Measurements from ENCODE around the gene SFTPB.

Gene SFTPB

GRCh38 chr2:85692039-85692645, 24.1 kb upstream of the SFTPB start:
- Histone ChIP-seq H3K9ac (ENCODE audit: low read length) (no peak overlapping the region), H3K4me1 (ENCODE audit: control insufficient read depth, insufficient read depth, low read length) (peaks cover 4% of the 10 kb centered on the region; the same call in 1 of the 2 replicates), H3K4me3 (ENCODE audit: low read depth, low read length) (no peak overlapping the region), H3K27me3 (ENCODE audit: control insufficient read depth, insufficient read depth, low read length) (no peaks in the 10 kb centered on the region), H3K9me3 (ENCODE audit: control insufficient read depth, insufficient read depth, low read depth, low read length) (no peaks in the 10 kb centered on the region), H3K27ac (ENCODE audit: low read depth, low read length) (no peak overlapping the region), H3K36me3 (ENCODE audit: control insufficient read depth, insufficient read depth, low read length) (no peaks in the 10 kb centered on the region)

GRCh38 chr2:85690932-85691331, 22.9 kb upstream of the SFTPB start:
- H3K9me3 ChIP-seq (ENCODE audit: control insufficient read depth, insufficient read depth, low read depth, low read length): no peaks in the 10 kb centered on the region
- H3K27ac ChIP-seq (ENCODE audit: low read depth, low read length): no peak overlapping the region
- H3K36me3 ChIP-seq (ENCODE audit: control insufficient read depth, insufficient read depth, low read length): no peaks in the 10 kb centered on the region
- no peak overlapping the region for H3K9ac ChIP-seq (ENCODE audit: low read length)
- no peaks in the 10 kb centered on the region for H3K27me3 ChIP-seq (ENCODE audit: control insufficient read depth, insufficient read depth, low read length)
- no peak overlapping the region for H3K4me3 ChIP-seq (ENCODE audit: low read depth, low read length)
- peaks cover 4% of the 10 kb centered on the region; the same call in 1 of the 2 replicates for H3K4me1 ChIP-seq (ENCODE audit: control insufficient read depth, insufficient read depth, low read length)

- Histone ChIP-seq H3K9me3 (ENCODE audit: control insufficient read depth, insufficient read depth, low read depth, low read length) (no peaks in the 10 kb centered on the region), H3K4me1 (ENCODE audit: control insufficient read depth, insufficient read depth, low read length) (no peaks in the 10 kb centered on the region; the same call in 1 of the 2 replicates), H3K9ac (ENCODE audit: low read length) (no peak overlapping the region), H3K36me3 (ENCODE audit: control insufficient read depth, insufficient read depth, low read length) (no peaks in the 10 kb centered on the region), H3K27ac (ENCODE audit: low read depth, low read length) (no peak overlapping the region), H3K27me3 (ENCODE audit: control insufficient read depth, insufficient read depth, low read length) (no peaks in the 10 kb centered on the region), H3K4me3 (ENCODE audit: low read depth, low read length) (no peak overlapping the region)
These were observed 16.8 kb upstream of the SFTPB start for GRCh38 chr2:85684806-85685205.

GRCh38 chr2:85684380-85684779, 16.4 kb upstream of the SFTPB start:
- Histone ChIP-seq H3K36me3 (ENCODE audit: control insufficient read depth, insufficient read depth, low read length) (no peaks in the 10 kb centered on the region), H3K9ac (ENCODE audit: low read length) (no peak overlapping the region), H3K27ac (ENCODE audit: low read depth, low read length) (no peak overlapping the region)

GRCh38 chr2:85682378-85682777, 14.4 kb upstream of the SFTPB start:
- no peak overlapping the region for H3K9ac ChIP-seq (ENCODE audit: low read length)
- no peaks in the 10 kb centered on the region for H3K9me3 ChIP-seq (ENCODE audit: control insufficient read depth, insufficient read depth, low read depth, low read length)
- no peaks in the 10 kb centered on the region for H3K36me3 ChIP-seq (ENCODE audit: control insufficient read depth, insufficient read depth, low read length)
- no peak overlapping the region for H3K27ac ChIP-seq (ENCODE audit: low read depth, low read length)
- peaks cover 3% of the 10 kb centered on the region; the same call in 1 of the 2 replicates for H3K27me3 ChIP-seq (ENCODE audit: control insufficient read depth, insufficient read depth, low read length)
- H3K4me1 ChIP-seq (ENCODE audit: control insufficient read depth, insufficient read depth, low read length): peaks cover 6% of the 10 kb centered on the region
- H3K4me3 ChIP-seq (ENCODE audit: low read depth, low read length): no peak overlapping the region

More at GRCh38 chr2:85684380-85684779, 16.4 kb upstream of the SFTPB start:
- Histone ChIP-seq H3K9me3 (ENCODE audit: control insufficient read depth, insufficient read depth, low read depth, low read length) (no peaks in the 10 kb centered on the region), H3K4me1 (ENCODE audit: control insufficient read depth, insufficient read depth, low read length) (no peaks in the 10 kb centered on the region; the same call in 1 of the 2 replicates), H3K4me3 (ENCODE audit: low read depth, low read length) (no peak overlapping the region), H3K27me3 (ENCODE audit: control insufficient read depth, insufficient read depth, low read length) (peaks cover 1% of the 10 kb centered on the region; the same call in 1 of the 2 replicates)

GRCh38 chr2:85681776-85682175, 13.8 kb upstream of the SFTPB start:
- Histone ChIP-seq H3K4me1 (ENCODE audit: control insufficient read depth, insufficient read depth, low read length) (peaks cover 6% of the 10 kb centered on the region), H3K4me3 (ENCODE audit: low read depth, low read length) (no peak overlapping the region), H3K9me3 (ENCODE audit: control insufficient read depth, insufficient read depth, low read depth, low read length) (no peaks in the 10 kb centered on the region), H3K27me3 (ENCODE audit: control insufficient read depth, insufficient read depth, low read length) (peaks cover 3% of the 10 kb centered on the region; the same call in 1 of the 2 replicates), H3K9ac (ENCODE audit: low read length) (no peak overlapping the region), H3K36me3 (ENCODE audit: control insufficient read depth, insufficient read depth, low read length) (no peaks in the 10 kb centered on the region), H3K27ac (ENCODE audit: low read depth, low read length) (no peak overlapping the region)

- H3K27me3 ChIP-seq (ENCODE audit: control insufficient read depth, insufficient read depth, low read length): peaks cover 3% of the 10 kb centered on the region; the same call in 1 of the 2 replicates
- H3K9me3 ChIP-seq (ENCODE audit: control insufficient read depth, insufficient read depth, low read depth, low read length): no peaks in the 10 kb centered on the region
- no peak overlapping the region for H3K27ac ChIP-seq (ENCODE audit: low read depth, low read length)
- no peak overlapping the region for H3K9ac ChIP-seq (ENCODE audit: low read length)
- H3K4me1 ChIP-seq (ENCODE audit: control insufficient read depth, insufficient read depth, low read length): peaks cover 6% of the 10 kb centered on the region
- no peaks in the 10 kb centered on the region for H3K36me3 ChIP-seq (ENCODE audit: control insufficient read depth, insufficient read depth, low read length)
- H3K4me3 ChIP-seq (ENCODE audit: low read depth, low read length): no peak overlapping the region
These were observed 13.4 kb upstream of the SFTPB start for GRCh38 chr2:85681372-85681763.

GRCh38 chr2:85680707-85681371, 12.8 kb upstream of the SFTPB start:
- H3K36me3 ChIP-seq (ENCODE audit: control insufficient read depth, insufficient read depth, low read length): no peaks in the 10 kb centered on the region
- H3K9me3 ChIP-seq (ENCODE audit: control insufficient read depth, insufficient read depth, low read depth, low read length): no peaks in the 10 kb centered on the region
- peaks cover 3% of the 10 kb centered on the region; the same call in 1 of the 2 replicates for H3K27me3 ChIP-seq (ENCODE audit: control insufficient read depth, insufficient read depth, low read length)
- no peak overlapping the region for H3K9ac ChIP-seq (ENCODE audit: low read length)
- no peak overlapping the region for H3K4me3 ChIP-seq (ENCODE audit: low read depth, low read length)
- H3K27ac ChIP-seq (ENCODE audit: low read depth, low read length): no peak overlapping the region
- peaks cover 6% of the 10 kb centered on the region for H3K4me1 ChIP-seq (ENCODE audit: control insufficient read depth, insufficient read depth, low read length)

- Histone ChIP-seq H3K4me1 (ENCODE audit: control insufficient read depth, insufficient read depth, low read length) (peaks cover 6% of the 10 kb centered on the region), H3K36me3 (ENCODE audit: control insufficient read depth, insufficient read depth, low read length) (no peaks in the 10 kb centered on the region), H3K4me3 (ENCODE audit: low read depth, low read length) (peak overlapping the region; percentile 42), H3K9me3 (ENCODE audit: control insufficient read depth, insufficient read depth, low read depth, low read length) (no peaks in the 10 kb centered on the region), H3K27me3 (ENCODE audit: control insufficient read depth, insufficient read depth, low read length) (peaks cover 3% of the 10 kb centered on the region; the same call in 1 of the 2 replicates), H3K9ac (ENCODE audit: low read length) (no peak overlapping the region), H3K27ac (ENCODE audit: low read depth, low read length) (no peak overlapping the region)
These were observed 11.0 kb upstream of the SFTPB start for GRCh38 chr2:85678794-85679672.

- Histone ChIP-seq H3K4me3 (ENCODE audit: low read depth, low read length) (no peak overlapping the region), H3K36me3 (ENCODE audit: control insufficient read depth, insufficient read depth, low read length) (no peaks in the 10 kb centered on the region), H3K4me1 (ENCODE audit: control insufficient read depth, insufficient read depth, low read length) (peaks cover 8% of the 10 kb centered on the region), H3K27me3 (ENCODE audit: control insufficient read depth, insufficient read depth, low read length) (peaks cover 3% of the 10 kb centered on the region; the same call in 1 of the 2 replicates), H3K27ac (ENCODE audit: low read depth, low read length) (no peak overlapping the region), H3K9ac (ENCODE audit: low read length) (no peak overlapping the region), H3K9me3 (ENCODE audit: control insufficient read depth, insufficient read depth, low read depth, low read length) (no peaks in the 10 kb centered on the region)
These were observed 10.4 kb upstream of the SFTPB start for GRCh38 chr2:85678377-85678776.

Data from HUES6 (cell line).